Adrenal gland (tissue), 12 donors: ENCODE data around the gene PAFAH1B2. TPM values are rescaled to one million over a fixed set of nuclear protein-coding genes. Genes with fewer than 3 reads are reported as not detected.

Experiments
- DNase-seq, 7 donors: peaks; one replicate each; pipeline ENCODE4 v3.0.0-alpha.2; 2019 to 2020
- H3K27ac ChIP-seq, 5 donors: fragments of 200-600 bp; sonication (generic) in 4 of 5; 1 replicate in 3 of 5; 2 replicates in 2 of 5; pipeline versions ENCODE4 v1.5.1 to v1.8.0; 2016 to 2020; ENCODE audit warnings: mild to moderate bottlenecking in 1 of 5
- H3K27me3 ChIP-seq: fragments of 200-600 bp; 2 replicates; pipeline ENCODE4 v1.8.0; 2021
- H3K36me3 ChIP-seq, 2 donors: fragments of 200-600 bp; replicated peaks in 1 of 2; 1 replicate in 1 of 2; 2 replicates in 1 of 2; pipeline versions ENCODE4 v1.5.1 to v1.8.0; 2018 to 2022
- H3K4me1 ChIP-seq, 2 donors: fragments of 200-600 bp; replicated peaks in 1 of 2; 1 replicate in 1 of 2; 2 replicates in 1 of 2; pipeline versions ENCODE4 v1.5.1 to v1.8.0; 2018 to 2021
- H3K4me3 ChIP-seq, 4 donors: fragments of 200-600 bp; sonication (generic) in 3 of 4; one replicate each; pipeline ENCODE4 v1.5.1; 2016 to 2018
- H3K9me3 ChIP-seq, 3 donors: fragments of 200-600 bp; sonication (generic) in 1 of 3; replicated peaks in 1 of 3; 1 replicate in 2 of 3; 2 replicates in 1 of 3; pipeline versions ENCODE4 v1.5.1 to v1.8.0; 2016 to 2021
- POLR2A ChIP-seq, 2 donors: fragments of 450-650 bp; IDR thresholded peaks; one replicate each; pipeline ENCODE4 v1.6.1; 2017; ENCODE audit warnings: antibody characterized with exemption in 2 of 2, mild to moderate bottlenecking in 2 of 2, moderate library complexity in 1 of 2
- WGBS, 4 donors: extraction: QIAGEN DNeasy Blood & Tissue Kit in 2 of 4; methylation state at CpG; one replicate each; pipeline versions ENCODE4 v1.1.5 to v1.1.7; 2013 to 2017; 5-methylcytosine and 5-hydroxymethylcytosine counted together
- intact Hi-C, 2 donors: fragments of 100-400 bp; cut with DNase I; formaldehyde crosslinking; loops; one replicate each; pipeline versions ENCODE4 v1.14.1 to v1.15.0; 2022 to 2023
- polyA plus RNA-seq, 3 donors: library from polyadenylated mRNA; stranded (reverse); fragments of 200-250 nt in 2 of 3; fragments of 350-450 nt in 1 of 3; fragmentation: Illumina TruSeq in 1 of 3; extraction: RNeasy Lipid Tissue Mini Kit (QIAGEN cat#74804) in 1 of 3; gene quantifications; one replicate each; pipeline ENCODE4 v1.2.3, GENCODE V29; 2013 to 2014
- total RNA-seq, 9 donors: library from RNA; depleted of rRNA in 4 of 9; stranded (reverse); fragments of >200 nt in 4 of 9; fragments of 120-200 nt in 1 of 9; fragmentation: NEBNext Ultra II Directional in 1 of 9; extraction: Animal tissue kit (Norgen Biotek cat#: 25700) in 1 of 9; gene quantifications; one replicate each; pipeline versions ENCODE4 v1.1.0 to v1.2.4, GENCODE V29; 2013 to 2023
- TF ChIP-seq, protein P1 (sequence below), 6 experiments: fragments of 450-650 bp in 4 of 6; fragments of 200-600 bp in 2 of 6; sonication (generic) in 1 of 6; IDR thresholded peaks; 1 replicate in 5 of 6; 2 replicates in 1 of 6; pipeline versions ENCODE4 v1.5.1 to v1.8.0; 2016 to 2021; ENCODE audit warnings: antibody characterized with exemption in 6 of 6, mild to moderate bottlenecking in 2 of 6, moderate library complexity in 1 of 6
- donor health status: healthy with polysubstance abuse.
- donor health status: Bipolar disorder and iron deficiency.
- donor health status: DM: yes; HTN: yes; CAD: no.
- donor health status: DM: no; HTN: no; CAD: no.
- donor health status: DM: no; HTN: no; CAD: no.
- donor health status: DM: yes; HTN: yes; CAD: no.

The PAFAH1B2 gene
- total and polyA plus RNA-seq, 12 donors, result 19.6 to 144 (median 94.4) TPM

DNA sequence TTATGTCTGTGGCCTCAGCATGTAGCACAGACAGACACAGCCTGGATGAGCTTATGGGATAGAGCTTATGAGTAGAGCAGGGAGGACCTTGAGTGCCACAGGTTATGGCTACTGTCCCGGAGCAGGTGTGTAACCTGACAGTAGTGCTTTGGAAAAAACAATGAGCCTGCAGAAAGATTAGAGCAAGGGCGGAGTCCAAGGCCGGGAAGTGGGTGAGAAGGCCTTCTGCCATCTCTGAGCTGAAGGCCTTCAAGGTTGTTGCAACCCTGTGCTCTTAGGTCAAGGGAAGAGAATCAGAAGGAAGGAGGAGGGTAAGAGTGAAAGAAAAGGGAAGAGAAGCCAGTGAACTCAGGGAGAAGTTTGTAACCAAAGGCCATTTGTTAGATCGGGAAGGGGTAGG is 51.2 kb downstream of the PAFAH1B2 start:
- TF ChIP-seq POLR2A (IDR thresholded peaks at IDR 0.05), result no peak
- TF ChIP-seq, protein P1, sequence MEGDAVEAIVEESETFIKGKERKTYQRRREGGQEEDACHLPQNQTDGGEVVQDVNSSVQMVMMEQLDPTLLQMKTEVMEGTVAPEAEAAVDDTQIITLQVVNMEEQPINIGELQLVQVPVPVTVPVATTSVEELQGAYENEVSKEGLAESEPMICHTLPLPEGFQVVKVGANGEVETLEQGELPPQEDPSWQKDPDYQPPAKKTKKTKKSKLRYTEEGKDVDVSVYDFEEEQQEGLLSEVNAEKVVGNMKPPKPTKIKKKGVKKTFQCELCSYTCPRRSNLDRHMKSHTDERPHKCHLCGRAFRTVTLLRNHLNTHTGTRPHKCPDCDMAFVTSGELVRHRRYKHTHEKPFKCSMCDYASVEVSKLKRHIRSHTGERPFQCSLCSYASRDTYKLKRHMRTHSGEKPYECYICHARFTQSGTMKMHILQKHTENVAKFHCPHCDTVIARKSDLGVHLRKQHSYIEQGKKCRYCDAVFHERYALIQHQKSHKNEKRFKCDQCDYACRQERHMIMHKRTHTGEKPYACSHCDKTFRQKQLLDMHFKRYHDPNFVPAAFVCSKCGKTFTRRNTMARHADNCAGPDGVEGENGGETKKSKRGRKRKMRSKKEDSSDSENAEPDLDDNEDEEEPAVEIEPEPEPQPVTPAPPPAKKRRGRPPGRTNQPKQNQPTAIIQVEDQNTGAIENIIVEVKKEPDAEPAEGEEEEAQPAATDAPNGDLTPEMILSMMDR (IDR thresholded peaks at IDR 0.05), result no peak
- Histone ChIP-seq H3K27ac (peak overlapping the region in 1 of 5 donors; percentile 40), H3K4me1 (no peaks in the 10 kb centered on the region), H3K27me3 (no peaks in the 10 kb centered on the region), H3K4me3 (no peak overlapping the region), H3K36me3 (peaks cover 0 to 47% of the 10 kb centered on the region in 2 donors), H3K9me3 (no peaks in the 10 kb centered on the region)
- intact Hi-C loops, result no loop called here
- 40 to 56% (median 45%) methylated on average over 4 of the region's 4 CpGs for WGBS, 4 donors
- peak in 1 of 7 donors; percentile 23 for DNase-seq

DNA sequence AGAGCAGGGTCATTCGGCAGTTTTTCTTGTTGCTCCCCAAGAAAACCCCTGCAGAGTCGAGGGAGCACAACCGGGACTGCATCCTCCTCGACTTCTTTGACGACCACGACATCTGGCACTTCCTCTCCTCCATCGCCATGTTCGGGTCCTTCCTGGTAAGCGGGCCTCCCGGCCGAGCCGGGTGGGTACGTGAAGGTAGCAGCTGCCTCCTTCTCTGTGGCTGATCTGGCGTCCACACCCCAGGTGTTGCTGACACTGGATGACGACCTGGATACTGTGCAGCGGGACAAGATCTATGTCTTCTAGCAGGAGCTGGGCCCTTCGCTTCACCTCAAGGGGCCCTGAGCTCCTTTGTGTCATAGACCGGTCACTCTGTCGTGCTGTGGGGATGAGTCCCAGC is 51.7 kb downstream of the PAFAH1B2 start:
- DNase-seq, result no peak
- Histone ChIP-seq H3K4me1 (no peaks in the 10 kb centered on the region), H3K36me3 (peaks cover 0 to 42% of the 10 kb centered on the region in 2 donors), H3K4me3 (no peak overlapping the region), H3K9me3 (no peaks in the 10 kb centered on the region), H3K27ac (peak overlapping the region in 1 of 5 donors; percentile 40), H3K27me3 (no peaks in the 10 kb centered on the region)
- TF ChIP-seq POLR2A (IDR thresholded peaks at IDR 0.05), result no peak
- TF ChIP-seq, protein P1 (IDR thresholded peaks at IDR 0.05), result no peak
- intact Hi-C loops, result no loop called here
- 90 to 94% (median 92%) methylated on average over 14 to 19 of the region's 19 CpGs for WGBS, 4 donors

DNA sequence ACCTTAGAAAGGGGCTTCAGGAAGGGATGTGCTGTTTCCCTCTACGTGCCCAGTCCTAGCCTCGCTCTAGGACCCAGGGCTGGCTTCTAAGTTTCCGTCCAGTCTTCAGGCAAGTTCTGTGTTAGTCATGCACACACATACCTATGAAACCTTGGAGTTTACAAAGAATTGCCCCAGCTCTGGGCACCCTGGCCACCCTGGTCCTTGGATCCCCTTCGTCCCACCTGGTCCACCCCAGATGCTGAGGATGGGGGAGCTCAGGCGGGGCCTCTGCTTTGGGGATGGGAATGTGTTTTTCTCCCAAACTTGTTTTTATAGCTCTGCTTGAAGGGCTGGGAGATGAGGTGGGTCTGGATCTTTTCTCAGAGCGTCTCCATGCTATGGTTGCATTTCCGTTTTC is 52.9 kb downstream of the PAFAH1B2 start:
- peaks cover 0 to 34% of the 10 kb centered on the region in 2 donors for H3K36me3 ChIP-seq
- peak overlapping the region in 1 of 5 donors; percentile 40 for H3K27ac ChIP-seq
- no peak overlapping the region for H3K4me3 ChIP-seq
- no peak for DNase-seq
- H3K27me3 ChIP-seq, result no peaks in the 10 kb centered on the region
- H3K4me1 ChIP-seq, result no peaks in the 10 kb centered on the region
- TF ChIP-seq POLR2A (IDR thresholded peaks at IDR 0.05), result no peak
- TF ChIP-seq, protein P1 (IDR thresholded peaks at IDR 0.05), result no peak
- no peaks in the 10 kb centered on the region for H3K9me3 ChIP-seq
- 92 to 96% (median 95%) methylated on average over 7 of the region's 7 CpGs for WGBS, 4 donors
- intact Hi-C loops, result no loop called here

DNA sequence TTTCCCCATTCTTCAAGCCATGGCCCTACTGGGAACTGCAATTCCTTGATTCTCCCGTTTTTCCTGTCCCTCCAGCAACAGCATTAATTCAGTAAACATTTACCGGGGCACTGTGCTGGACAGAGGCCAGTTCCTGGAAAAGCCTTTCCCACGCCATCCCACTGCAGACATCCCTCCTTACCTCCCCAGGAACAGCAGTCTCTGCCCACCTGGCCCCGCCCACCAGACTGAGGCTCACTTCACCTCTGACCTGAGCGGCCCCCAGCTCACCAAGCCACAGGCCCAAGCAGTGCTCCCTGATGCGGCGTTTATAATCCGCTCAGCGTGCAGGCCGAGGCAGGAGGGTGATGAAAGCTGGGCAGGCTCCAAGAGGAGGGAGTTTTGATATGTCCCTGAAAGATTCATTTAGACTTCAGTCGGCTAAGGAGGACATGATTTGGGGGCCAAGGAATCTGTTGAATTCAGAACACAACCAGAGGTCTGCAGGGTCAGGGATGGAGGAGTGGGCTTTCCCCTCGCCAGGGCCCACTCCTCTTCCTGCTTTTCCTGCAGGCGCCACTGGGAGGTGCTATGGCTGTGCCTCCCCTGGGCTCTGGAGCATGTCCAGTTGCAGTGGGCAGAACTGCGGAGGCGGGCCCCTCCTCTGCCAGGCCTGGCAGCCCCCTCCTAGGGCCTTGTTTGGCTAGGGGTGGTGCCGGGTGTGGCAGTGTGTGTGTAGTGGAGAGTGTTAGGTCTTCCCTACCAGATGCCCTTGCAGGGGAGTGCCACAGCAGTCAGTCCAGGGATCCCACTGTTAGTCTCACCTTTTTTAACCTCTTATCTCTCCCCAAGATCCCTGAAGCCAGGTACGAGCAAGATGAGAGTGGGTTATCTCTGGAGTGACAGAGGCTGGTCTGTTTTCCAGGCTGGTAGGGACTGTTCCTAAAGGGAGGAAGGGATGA is 53.7 kb downstream of the PAFAH1B2 start:
- H3K9me3 ChIP-seq, result no peaks in the 10 kb centered on the region
- no peak for TF ChIP-seq POLR2A (IDR thresholded peaks at IDR 0.05)
- TF ChIP-seq, protein P1 (IDR thresholded peaks at IDR 0.05), result peak in 5 of 6 experiments; percentile 3 to 37 (median 30)
- intact Hi-C loops, result no loop called here
- H3K4me3 ChIP-seq, result no peak overlapping the region
- WGBS, 4 donors, result 70 to 84% (median 76%) methylated on average over 17 of the region's 17 CpGs
- peaks cover 0 to 34% of the 10 kb centered on the region in 2 donors for H3K36me3 ChIP-seq
- no peaks in the 10 kb centered on the region for H3K27me3 ChIP-seq
- DNase-seq, result no peak
- no peaks in the 10 kb centered on the region for H3K4me1 ChIP-seq
- H3K27ac ChIP-seq, result peak overlapping the region in 4 of 5 donors; percentile 43 to 92 (median 74)
